NCI-H2196 treated with DMSO at 0.1 percent for 48 hours (cell line): ENCODE measurements around the gene ABO.
"Not testable (repeated sequence)": the region's sequence is repeated elsewhere in the genome, so short reads cannot be mapped to it uniquely, and the experiment has no call there.

Experiments used
- DNase-seq: peaks from one replicate; lab custom pipeline; 2025; ENCODE audit not compliant: unreplicated experiment; lab: John Stamatoyannopoulos, UW

Gene ABO

DNA sequence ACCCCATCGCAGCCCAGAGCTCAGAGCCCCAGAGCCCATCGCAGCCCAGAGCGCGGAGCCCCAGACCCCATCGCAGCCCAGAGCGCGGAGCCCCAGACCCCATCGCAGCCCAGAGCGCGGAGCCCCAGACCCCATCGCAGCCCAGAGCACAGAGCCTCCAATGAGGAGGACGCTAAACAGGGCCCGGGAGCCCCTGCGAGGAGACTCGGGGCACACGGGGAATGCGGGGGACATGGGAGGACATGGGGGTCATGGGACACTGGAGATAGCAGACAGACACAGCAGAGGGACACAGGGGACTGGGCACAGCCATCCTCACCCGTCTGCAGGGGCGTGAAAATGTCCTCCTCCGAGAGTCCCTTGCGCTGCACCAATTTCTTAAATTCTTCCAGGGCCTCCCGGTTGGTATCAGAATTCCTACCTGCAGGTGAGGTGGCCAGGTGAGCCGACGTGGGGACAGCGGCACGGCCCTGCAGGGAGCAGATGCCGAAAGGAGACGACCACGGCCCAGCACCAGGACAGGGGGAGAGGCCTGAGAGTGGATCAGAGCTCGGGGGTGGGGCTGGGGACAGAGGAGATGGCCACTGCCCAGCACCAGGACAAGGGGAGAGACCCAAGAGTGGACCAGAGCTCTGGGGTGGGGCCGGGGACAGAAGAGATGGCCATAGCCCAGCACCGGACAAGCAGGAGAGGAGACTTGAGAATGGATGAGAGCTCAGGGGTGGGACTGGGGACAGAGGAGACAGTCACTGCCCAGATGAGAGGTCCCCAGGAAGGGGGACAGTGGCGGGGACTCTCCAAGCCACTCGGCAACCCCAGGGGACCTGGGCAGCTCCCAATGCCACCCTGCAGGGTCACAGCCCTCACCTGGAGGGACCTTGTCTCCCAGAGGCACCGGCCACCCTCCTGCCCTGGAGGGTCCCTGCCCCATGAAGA is 68.7 kb downstream of the ABO start:
- DNase-seq, result no peak

DNA sequence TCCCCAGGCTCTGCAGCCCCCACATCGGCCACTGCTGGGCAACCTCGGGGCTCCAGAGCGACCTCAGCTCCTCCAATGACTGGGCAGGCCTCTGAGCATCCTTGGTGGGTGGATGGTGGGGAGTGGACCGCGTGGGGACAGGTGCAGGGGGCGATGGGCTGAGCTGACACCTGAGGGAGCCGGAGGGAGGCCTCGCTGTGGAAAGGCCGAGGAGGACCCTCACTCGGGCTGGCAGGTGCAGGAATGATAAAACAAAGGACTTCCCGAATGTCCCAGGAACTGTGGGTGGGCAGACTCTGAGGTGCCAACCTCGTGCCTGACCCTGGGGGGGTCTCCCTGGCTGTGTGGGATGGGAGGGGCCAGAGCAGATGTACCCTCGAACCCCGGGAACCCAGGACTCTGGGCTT is 69.5 kb downstream of the ABO start:
- not testable (repeated sequence) for DNase-seq
